Measurements from ENCODE around the gene CUL9.
A peak's percentile ranks its signal among the peaks of the same experiment; 100 is the strongest.

CUL9 gene

DNA sequence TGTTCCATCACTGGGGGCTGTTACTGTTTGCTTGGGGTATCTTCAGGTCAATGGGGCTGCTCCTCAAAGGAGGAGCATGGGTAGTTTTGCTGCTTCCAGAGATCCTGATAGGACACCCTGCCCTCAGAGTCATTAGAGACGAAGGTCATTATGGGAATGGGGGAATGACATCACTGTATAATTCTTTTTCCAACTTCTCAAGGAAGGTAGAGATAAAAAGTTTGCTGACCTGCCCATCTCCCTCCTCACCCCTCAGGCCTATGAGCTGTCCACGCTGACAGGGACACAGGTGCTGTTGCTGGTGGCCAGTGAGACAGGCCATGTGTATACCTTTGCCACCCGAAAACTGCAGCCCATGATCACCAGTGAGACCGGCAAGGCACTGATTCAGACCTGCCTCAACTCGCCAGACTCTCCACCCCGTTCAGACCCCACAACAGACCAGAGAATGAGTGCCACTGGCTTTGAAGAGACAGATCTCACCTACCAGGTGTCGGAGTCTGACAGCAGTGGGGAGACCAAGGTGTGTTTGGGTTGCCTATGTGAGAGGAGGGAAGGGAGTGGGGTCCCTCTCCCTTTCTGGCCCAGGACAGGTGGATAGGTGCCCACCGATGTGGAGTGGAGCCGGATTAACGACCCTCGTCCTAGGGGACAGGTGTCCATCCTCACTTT is 8.3 kb upstream of the CUL9 start:
- DNase-seq (ENCODE audit: low spot score), result no peak

DNA sequence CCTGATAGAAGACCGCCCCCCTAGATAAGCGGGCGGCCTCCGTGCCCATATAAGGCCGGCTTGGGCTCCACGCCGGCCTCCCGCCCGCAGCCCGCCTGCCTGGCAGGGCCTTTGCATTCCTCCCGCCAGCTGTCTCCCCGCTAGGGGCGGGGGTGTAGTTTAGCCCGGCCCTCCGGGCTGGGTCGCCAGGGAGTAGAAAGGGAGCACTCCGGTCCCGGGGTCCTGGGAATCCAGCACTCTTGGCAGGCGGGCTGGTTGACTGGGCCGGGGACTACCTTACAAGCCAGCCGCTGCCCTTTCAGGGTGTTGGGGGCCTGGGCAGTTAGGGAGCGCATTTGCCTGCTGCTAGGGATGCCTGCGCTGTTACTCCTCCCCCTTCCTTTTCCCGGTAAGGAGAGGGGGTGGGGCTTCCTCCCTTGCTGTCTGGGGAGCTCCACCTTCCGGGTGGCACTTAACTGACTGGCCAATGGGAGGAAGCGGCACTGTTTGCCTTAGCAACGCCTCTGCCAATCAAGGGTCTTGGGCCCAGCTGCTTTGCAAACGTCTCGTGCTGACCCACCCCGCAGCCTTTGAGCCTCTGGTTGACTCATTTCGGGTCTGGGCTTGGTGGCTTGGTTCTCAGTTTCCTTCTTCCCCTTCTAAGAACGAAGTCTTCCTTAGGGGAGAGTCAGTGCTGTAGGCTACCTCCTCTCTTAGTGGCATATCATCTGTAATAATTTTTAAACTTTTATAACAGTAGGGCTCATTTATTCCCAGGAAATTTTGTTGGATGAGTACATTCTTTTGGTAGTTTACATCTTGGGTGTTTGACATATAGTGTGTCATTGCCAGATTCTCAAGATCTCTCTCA is 7.5 kb upstream of the CUL9 start:
- DNase-seq (ENCODE audit: low spot score), result peak; percentile 99

DNA sequence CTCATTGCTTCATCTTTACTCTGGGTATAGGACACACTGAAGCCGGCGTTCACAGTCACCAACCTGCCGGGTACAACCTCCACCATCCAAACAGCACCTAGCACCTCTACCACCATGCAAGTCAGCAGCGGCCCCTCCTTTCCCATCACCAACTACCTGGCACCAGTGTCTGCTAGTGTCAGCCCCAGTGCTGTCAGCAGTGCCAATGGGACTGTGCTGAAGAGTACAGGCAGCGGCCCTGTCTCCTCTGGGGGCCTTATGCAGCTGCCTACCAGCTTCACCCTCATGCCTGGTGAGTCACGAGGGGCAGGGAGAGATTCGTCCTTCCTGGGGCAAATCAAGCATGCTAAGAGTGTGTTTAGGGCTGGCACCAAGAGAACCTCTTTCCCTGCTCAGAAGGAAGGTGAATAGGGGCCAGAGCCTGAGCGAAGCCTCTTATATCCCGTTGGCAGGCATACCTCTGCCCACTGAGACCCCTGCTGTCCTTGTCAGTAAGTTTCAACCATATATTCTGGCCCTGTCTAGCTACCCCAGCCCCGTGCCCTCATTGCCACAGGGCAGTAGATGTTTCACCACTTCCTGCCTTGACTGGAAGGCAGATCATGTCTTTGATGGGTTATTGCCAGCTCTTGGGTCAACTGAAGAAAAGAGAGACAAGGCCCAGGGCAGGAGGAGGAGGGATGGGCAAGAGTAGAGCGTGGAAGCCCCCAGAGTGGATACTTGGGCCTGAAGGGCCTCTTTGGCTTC is 6.1 kb upstream of the CUL9 start:
- DNase-seq (ENCODE audit: low spot score), result no peak

DNA sequence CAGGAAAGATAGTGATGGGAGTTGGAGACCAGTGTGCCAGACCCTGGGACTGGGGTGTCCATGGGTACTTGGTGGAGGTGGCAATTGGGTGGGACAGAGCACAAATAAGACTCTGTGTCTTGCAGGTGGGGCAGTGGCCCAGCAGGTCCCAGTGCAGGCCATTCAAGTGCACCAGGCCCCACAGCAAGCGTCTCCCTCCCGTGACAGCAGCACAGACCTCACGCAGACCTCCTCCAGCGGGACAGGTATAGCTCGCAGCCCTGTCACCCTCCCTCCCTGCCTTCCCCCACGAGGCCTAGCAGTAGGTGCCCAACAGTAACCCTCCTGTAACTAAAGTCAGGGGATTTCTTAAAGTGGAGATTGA is 5.6 kb upstream of the CUL9 start:
- DNase-seq (ENCODE audit: low spot score), result no peak

DNA sequence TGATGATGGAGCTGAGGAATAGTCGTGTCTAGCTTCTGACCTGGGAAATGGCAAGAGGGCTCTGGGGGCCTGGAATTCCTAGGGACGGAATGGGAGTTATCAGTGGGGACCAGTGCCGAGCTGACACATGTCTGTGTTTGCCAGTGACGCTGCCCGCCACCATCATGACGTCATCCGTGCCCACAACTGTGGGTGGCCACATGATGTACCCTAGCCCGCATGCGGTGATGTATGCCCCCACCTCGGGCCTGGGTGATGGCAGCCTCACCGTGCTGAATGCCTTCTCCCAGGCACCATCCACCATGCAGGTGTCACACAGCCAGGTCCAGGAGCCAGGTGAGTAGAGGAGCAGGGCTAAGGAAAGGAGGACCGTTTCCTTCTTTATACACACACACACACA is 3.8 kb upstream of the CUL9 start:
- DNase-seq (ENCODE audit: low spot score), result no peak

DNA sequence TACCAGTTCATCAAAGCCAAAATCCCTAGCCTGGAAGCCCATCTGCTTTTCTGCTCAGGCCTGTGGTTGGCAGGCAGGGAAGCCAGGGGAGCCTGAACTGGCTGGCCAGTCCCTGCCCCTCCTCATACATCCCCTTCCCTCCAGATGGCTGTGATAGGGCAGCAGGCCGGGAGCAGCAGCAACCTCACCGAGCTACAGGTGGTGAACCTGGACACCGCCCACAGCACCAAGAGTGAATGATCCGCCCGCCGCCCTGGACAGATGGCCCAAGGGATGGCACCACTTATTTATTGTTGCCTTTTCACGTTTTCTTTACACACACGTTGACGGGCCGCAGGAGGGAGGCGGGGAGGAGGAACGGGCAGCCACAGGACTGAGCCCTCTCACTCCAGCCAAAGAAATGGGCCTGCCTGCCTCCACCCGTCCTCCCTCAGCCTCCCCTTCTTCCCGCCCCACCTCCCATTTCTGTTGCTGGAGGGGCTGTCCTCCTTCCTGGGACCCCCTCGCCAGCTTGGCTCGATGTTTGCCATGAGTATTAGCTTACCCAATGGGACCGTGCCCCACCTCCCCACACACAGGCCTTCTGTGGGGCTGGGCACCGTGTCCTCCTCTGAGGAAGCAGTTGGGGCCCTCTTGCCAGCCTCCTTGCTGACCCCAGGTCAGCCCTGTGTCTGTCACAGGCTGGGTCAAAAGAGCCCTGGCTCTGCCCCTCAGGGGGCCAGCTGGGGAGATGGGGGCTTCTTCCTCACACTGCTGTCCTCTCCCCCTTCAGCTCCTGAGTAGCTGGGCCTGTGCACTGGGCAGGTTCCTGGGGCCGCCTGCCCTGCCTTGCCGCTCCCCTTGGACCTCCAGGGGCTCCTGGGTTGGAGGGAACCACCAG is 2.8 kb upstream of the CUL9 start:
- no peak for DNase-seq (ENCODE audit: low spot score)

DNA sequence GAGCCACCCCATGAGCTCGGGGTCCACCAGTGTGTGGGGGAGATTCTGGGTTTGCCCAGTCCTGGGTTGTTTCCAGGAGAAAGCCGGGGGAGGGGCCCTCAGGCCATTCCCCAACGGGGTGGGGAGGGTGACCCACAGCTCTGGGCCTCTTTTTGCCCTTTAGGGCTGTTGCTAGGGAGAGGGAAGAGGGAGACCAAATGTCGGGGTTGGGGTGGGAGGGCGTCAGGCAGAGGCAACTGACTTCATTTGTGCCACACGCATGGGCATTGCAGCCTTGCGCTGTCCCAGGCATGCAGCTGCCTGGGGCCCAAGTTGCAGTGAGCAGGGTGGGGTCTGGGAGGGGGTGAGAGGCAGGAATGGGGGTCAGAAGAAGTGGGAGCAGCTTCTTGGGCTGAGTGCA is 1.9 kb upstream of the CUL9 start:
- no peak for DNase-seq (ENCODE audit: low spot score)

DNA sequence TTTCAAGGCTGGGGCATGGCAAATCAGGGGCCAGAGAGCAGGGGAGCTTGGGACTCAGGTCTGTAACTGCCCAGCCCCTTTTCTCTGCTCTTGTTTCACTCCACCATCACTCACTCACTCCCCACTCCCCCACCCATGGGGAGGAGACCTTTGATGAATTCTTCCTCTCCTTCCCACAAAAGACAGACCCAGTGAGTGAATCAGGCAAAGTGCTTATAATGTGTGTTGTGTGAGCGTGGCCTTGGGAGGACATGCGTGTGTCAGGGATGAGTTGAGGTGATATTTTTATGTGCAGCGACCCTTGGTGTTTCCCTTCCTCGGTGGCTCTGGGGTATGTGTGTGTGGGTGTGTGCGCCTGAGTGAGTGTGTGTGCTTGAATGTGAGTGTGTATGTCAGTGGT is 1.0 kb upstream of the CUL9 start:
- no peak for DNase-seq (ENCODE audit: low spot score)

DNA sequence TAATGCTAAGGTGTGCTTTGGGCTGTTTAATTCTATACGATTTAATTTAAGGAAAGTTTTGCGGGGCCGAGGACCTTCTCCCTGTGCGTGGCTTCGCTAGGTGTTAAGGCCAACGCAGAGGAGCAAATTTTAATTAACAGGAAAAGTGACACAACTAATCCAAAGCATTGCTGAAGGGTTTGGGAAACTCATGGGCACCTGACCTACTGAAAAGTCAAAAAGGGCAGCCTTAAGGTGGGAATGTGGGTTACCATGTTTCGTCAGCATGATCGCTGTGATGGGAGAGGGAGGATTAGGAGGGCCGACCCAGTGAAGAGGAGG is 415 bp upstream of the CUL9 start:
- no peak for DNase-seq (ENCODE audit: low spot score)

DNA sequence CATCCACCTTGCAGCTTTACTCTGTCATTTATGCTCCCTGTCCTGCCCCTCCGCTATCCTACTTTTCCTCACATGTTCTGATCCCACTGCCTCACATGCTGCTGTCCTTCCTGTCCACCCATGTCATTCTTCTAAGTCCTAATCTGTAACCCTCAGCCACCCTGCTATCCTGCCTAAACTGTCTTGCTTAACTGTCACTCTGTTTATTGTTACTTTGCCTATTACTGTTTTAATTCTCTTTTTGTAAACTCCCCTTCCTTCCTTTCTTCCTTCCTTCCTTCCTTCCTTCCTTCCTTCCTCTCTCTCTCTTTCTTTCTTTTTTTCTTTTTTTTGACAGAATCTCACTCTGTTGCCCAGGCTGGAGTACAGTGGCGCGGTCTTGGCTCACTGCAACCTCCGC is 1.4 kb downstream of the CUL9 start:
- no peak for DNase-seq (ENCODE audit: low spot score)

DNA sequence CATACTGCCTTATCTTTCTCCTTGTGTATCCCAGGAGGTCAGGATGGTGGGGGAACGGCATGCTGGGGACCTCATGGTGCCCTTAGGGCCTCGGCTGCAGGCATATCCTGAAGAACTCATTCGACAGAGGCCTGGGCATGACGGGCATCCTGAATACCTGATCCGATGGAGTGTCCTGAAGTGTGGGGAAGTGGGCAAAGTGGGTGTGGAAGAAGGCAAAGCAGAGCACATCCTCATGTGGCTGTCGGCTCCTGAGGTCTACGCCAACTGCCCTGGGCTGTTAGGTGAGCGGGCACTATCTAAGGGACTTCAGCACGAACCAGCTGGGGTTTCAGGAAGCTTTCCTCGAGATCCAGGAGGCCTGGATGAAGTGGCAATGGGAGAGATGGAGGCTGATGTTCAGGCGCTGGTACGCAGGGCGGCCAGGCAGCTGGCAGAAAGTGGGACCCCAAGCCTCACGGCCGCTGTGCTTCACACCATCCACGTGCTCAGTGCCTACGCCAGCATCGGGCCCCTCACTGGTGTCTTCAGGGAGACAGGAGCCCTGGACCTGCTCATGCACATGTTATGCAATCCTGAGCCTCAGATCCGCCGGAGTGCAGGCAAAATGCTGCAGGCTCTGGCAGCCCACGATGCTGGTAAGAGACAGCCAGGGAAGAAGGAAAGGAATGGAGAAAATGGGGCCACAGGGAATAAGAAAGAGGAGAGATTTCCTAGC is 2.4 kb downstream of the CUL9 start:
- no peak for DNase-seq (ENCODE audit: low spot score)

DNA sequence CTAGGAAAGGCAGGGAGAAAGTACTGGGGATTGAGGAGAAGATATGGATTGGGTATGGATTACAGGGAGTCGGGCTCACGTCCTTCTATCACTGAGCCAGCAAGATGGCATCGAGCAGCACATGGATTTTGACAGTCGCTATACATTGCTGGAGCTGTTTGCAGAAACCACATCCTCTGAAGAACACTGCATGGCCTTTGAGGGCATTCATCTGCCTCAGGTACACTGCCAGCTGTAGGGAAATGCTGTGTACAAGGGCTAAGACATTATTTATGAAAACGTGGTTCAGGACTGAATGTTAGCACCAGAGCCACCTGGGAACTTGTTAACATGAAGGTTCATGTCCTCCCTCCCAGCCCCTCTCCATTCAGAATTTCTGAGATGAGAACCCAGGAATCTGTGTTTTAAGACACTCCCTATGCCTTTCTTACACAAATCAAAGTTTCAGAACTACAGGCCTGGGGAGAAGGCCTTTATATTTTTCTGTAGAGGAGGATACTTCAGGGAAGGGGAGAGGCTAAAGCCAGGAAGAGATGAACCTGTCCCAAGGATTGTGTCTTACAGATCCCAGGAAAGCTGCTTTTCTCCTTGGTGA is 3.5 kb downstream of the CUL9 start:
- no peak for DNase-seq (ENCODE audit: low spot score)

DNA sequence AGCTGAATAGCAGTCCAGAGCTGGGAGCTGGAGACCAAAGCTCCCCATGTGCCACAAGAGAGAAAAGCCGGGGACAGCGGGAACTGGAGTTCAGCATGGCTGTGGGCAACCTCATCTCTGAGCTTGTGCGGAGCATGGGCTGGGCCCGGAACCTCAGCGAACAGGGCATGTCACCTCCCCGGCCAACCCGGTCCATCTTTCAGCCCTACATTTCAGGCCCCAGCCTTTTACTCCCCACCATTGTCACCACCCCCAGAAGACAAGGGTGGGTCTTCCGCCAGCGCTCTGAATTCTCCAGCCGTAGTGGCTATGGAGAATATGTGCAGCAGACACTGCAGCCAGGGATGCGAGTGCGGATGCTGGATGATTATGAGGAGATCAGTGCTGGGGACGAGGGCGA is 4.0 kb downstream of the CUL9 start:
- DNase-seq (ENCODE audit: low spot score), result no peak

DNA sequence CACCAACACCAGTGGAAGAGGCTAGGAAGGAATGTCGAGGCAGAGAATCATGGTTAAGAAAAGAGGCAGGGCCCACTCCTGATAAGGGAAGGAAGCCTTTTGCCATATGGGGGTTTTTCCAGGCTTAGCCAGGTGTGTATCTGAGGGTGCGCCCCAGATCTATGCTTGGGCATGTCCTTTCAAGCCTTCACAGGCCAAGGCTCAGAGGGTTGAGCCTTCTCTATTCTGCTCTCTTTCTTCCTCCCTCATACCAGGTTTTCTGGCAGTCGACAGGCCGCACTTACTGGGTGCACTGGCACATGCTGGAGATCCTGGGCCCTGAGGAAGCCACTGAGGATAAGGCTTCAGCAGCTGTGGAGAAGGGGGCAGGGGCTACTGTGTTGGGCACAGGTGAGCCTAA is 4.7 kb downstream of the CUL9 start:
- DNase-seq (ENCODE audit: low spot score), result no peak

DNA sequence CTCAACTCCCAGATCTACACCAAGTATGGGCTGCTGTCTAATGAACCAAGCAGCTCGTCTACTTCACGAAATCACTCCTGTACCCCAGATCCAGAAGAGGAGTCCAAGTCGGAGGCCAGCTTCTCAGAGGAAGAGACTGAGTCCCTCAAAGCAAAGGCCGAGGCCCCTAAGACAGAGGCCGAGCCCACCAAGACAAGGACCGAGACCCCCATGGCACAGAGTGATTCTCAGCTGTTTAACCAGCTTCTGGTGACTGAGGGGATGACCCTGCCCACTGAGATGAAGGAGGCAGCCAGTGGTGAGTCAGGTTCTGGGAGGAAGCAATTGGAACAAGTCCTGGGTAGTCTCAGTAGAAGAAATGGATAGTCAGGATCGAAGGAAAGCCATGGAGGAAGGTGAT is 5.8 kb downstream of the CUL9 start:
- no peak for DNase-seq (ENCODE audit: low spot score)

DNA sequence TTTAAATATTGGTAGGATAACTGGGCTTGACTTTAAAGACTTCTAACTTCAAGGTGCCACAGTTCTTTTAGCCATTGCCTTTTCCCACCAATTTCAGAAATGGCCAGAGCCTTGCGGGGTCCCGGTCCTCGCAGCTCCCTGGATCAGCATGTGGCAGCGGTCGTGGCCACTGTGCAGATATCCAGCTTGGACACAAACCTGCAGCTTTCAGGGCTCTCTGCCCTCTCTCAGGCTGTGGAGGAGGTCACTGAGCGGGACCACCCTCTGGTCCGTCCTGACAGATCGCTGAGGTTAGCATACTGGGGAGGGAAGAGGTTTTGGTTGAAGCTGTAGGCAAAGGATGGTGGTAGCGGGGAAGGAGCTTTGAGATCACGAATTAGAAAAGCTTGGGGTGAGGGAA is 6.4 kb downstream of the CUL9 start:
- no peak for DNase-seq (ENCODE audit: low spot score)

DNA sequence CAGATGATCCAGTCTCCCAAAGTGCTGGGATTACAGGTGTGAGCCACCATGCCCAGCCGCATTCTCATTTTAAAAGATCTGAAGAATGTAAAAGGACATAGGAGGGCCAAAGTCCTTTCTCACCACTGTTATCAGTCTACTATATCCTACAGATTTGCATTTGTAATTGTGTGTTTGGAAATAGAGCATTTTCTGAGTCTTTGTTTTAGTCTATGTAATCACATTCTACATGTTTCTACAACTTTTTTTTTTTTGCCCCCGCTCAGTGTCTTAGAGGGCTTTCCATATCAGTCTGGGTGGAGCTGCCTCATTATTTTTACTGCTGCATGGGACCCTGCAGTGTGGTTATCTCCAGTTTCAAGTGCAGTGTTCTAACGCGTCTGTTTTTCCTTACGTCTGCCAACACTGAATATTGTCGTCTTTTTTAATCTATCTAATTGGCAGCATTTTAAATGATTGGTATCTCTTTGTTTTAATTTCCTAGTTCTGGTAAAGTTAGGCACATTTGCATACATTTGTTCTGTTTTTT is 7.8 kb downstream of the CUL9 start:
- DNase-seq (ENCODE audit: low spot score), result no peak

DNA sequence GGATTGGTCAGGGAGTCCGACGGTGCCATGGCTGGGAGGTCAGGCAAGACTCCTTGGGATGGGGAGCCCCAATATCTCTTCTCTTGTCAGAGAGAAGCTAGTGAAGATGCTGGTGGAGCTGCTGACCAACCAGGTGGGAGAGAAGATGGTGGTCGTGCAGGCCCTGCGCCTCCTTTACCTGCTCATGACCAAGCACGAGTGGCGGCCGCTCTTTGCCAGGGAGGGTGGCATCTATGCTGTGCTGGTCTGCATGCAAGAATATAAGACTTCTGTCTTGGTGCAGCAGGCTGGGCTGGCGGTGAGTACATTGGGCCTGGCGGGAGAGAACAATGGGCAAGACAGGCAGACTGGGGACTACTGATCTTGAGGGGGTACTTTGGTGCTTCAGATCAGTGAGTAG is 10.9 kb downstream of the CUL9 start:
- DNase-seq (ENCODE audit: low spot score), result no peak

DNA sequence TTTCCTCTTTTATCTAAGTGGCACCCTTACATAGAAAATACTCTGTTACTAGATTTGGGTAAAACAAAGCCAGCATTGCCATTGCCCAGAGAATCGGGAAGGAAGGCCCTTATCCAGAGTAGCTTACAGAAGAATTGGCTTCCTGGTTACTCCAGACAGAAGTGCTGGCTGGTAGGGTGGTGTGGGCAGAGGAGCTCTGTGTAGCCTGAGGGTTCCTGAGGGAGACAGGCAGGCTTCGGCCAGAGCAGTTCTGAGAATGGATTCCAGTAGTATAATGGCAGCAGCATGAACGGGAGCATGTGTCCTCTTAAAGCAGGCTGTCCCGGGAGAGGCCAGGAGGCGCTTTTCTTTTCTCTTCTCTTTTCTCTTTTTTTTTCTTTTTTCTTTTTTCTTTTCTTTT is 11.9 kb downstream of the CUL9 start:
- no peak for DNase-seq (ENCODE audit: low spot score)

DNA sequence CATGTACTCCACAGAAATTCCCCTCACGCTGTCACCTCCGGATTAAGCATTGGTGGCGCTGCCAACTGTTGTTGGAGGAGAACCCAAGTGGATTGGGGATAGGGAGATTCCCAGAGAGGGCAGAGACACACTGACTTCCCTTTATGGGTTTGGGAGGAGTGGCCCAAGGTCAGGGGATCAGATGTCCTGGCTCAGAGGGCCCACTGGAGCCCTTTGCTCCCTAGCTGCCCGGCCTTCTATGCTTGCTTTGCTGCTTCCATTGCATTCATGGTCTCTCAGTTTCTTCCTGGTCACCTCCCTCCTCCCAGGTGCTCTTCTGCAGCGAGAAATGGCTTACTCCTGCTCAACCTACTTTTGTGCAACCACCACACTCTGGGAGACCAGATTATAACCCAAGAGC is 14.3 kb downstream of the CUL9 start:
- no peak for DNase-seq (ENCODE audit: low spot score)

DNA sequence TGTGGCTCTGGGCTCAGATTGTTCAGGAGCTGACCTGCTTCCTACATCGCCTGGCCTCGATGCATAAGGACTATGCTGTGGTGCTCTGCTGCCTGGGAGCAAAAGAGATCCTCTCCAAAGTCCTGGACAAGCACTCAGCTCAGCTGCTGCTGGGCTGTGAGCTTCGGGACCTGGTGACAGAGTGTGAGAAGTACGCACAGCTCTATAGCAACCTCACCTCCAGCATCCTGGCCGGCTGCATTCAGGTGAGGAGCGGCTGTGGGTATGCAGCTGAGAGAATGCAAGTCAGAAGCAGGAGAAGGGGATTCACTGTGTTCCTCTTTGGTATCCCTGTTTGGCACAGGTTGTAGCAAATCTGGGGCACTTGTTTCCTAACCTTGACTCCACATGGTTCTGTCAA is 17.9 kb downstream of the CUL9 start:
- no peak for DNase-seq (ENCODE audit: low spot score)
